WERI-Rb-1 (cell line): ENCODE data around the gene ITGAD.
A peak's percentile ranks its signal among the peaks of the same experiment; 100 is the strongest.

Source experiments
- DNase-seq: peaks from one replicate; pipeline ENCODE4 v3.0.0-alpha.2; 2020
- H3K27ac ChIP-seq: fragments of 250-450 bp; sonication (Bioruptor Pico); 2 replicates; pipeline ENCODE4 v1.5.1; 2020; ENCODE audit warnings: mild to moderate bottlenecking, moderate library complexity
- H3K27me3 ChIP-seq: fragments of 250-450 bp; sonication (Bioruptor Pico); 2 replicates; pipeline ENCODE4 v1.5.1; 2021; ENCODE audit warnings: mild to moderate bottlenecking, low read depth, moderate library complexity; ENCODE audit not compliant: insufficient read depth, severe bottlenecking
- H3K36me3 ChIP-seq: fragments of 250-450 bp; sonication (Bioruptor Pico); 2 replicates; pipeline ENCODE4 v1.5.1; 2020; ENCODE audit warnings: mild to moderate bottlenecking, moderate library complexity
- H3K4me3 ChIP-seq: 2 replicates; pipeline ENCODE4 v1.5.1; 2011; ENCODE audit warnings: low read depth, mild to moderate bottlenecking, control low read depth, low read length
- H3K9me3 ChIP-seq: fragments of 250-450 bp; sonication (Bioruptor Pico); 2 replicates; pipeline ENCODE4 v1.5.1; 2021; ENCODE audit warnings: mild to moderate bottlenecking, moderate library complexity; ENCODE audit not compliant: severe bottlenecking
- TF ChIP-seq, protein P1 (sequence below): IDR thresholded peaks from 2 replicates; pipeline ENCODE4 v1.5.1; 2011; ENCODE audit warnings: low read depth, mild to moderate bottlenecking, control low read depth, inconsistent platforms, low read length

ITGAD gene

DNA sequence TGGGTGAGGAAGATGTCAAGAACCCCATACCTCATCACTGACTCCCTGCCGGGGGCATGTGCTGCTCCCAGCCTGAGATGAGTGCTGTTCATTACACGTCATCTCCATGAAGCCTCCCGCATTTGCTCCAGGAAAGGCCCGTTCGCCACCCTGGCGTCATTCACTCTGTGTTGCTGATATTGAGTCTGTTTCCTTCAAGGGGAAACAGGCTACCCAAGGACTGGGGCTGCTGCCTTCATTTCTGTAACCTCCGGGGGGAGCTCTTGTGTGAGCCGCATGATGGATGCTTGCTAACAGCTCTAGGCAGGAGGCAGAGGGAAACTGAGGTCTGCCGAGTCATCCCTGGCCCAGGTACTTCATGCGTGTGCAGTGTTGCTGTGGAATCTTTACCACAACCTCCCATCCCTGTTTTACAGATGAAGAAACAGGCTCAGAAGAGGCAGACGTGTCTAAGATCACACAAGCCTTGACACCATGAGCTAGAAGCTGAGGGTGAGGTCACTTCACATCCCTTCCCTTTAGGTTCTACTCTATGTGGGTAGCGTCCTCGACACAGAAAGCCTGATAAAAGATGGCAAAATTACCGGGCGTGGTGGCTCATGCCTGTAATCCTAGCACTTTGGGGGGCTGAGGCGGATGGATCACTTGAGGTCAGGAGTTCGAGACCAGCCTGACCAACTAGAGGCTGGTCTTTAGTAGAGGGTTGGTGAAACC lies 62.6 kb downstream of the ITGAD start:
- Histone ChIP-seq H3K27ac (no peak overlapping the region), H3K9me3 (no peaks in the 10 kb centered on the region), H3K4me3 (no peak overlapping the region), H3K27me3 (no peaks in the 10 kb centered on the region), H3K36me3 (peaks cover 6% of the 10 kb centered on the region)
- TF ChIP-seq, protein P1, sequence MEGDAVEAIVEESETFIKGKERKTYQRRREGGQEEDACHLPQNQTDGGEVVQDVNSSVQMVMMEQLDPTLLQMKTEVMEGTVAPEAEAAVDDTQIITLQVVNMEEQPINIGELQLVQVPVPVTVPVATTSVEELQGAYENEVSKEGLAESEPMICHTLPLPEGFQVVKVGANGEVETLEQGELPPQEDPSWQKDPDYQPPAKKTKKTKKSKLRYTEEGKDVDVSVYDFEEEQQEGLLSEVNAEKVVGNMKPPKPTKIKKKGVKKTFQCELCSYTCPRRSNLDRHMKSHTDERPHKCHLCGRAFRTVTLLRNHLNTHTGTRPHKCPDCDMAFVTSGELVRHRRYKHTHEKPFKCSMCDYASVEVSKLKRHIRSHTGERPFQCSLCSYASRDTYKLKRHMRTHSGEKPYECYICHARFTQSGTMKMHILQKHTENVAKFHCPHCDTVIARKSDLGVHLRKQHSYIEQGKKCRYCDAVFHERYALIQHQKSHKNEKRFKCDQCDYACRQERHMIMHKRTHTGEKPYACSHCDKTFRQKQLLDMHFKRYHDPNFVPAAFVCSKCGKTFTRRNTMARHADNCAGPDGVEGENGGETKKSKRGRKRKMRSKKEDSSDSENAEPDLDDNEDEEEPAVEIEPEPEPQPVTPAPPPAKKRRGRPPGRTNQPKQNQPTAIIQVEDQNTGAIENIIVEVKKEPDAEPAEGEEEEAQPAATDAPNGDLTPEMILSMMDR, result peak; percentile 77
- DNase-seq, result peak; percentile 43

DNA sequence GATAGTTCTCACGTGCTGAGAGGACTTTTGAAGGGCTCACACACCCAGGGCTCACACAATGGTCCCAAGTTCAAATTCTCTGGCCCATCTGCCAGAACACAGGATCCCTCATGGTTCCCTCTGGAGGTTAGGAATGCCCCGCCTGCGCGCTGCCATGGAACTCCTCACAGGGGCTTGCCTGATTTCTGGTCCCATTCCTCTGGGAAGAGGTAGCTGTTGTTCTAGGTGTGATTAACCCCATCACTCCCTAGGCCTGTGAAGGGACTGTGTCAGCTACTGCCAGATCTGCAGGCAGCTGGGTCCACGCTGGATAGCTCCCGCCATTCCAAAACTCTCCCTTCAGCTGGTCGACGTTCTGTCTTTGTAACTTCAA lies 63.8 kb downstream of the ITGAD start:
- TF ChIP-seq, protein P1, result no peak
- no peak for DNase-seq
- no peak overlapping the region for H3K4me3 ChIP-seq
- H3K27ac ChIP-seq, result no peak overlapping the region
- H3K9me3 ChIP-seq, result no peaks in the 10 kb centered on the region
- peaks cover 9% of the 10 kb centered on the region for H3K36me3 ChIP-seq
- H3K27me3 ChIP-seq, result no peaks in the 10 kb centered on the region

DNA sequence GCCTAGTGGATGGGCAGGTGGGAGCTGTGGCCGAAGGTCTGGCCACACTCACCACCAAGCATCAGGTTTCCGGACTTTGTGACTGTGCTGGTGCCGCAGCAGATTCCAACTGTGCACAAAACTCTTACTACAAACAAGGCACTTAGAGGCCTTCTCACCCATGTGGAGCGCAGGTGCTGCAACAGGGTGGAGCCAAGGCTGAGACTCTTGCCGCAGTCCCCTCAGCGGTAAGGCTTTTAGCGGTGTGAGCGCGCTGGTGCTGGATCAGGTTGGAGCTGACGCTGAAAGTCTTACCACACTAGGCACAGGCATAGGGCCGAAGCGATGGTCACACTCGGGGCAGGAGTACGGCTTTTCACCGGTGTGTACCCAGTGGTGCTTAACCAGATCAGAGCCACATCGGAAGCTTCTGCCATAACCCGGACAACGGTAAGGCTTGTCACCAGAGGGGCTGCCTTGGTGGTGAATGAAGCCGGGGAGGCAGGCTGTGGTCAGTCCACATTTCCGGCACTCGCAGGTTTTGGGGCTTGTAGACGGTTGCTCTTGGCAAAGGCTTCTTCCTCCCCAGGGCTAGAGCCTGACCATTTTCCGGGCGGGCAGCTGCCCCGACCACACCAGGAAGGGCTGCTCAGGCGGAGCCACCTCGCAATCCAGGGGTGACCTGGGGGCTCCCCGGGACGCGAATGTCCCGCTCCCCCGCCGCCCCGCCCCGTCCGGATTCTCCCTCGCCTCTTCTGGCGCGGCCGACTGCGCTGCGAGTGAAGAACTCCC lies 65.1 kb downstream of the ITGAD start:
- Histone ChIP-seq H3K4me3 (peak overlapping the region; percentile 88), H3K27me3 (no peaks in the 10 kb centered on the region), H3K36me3 (peaks cover 17% of the 10 kb centered on the region), H3K27ac (peak overlapping the region; percentile 98), H3K9me3 (no peaks in the 10 kb centered on the region)
- TF ChIP-seq, protein P1, result peak; percentile 42
- DNase-seq, result peak; percentile 46

DNA sequence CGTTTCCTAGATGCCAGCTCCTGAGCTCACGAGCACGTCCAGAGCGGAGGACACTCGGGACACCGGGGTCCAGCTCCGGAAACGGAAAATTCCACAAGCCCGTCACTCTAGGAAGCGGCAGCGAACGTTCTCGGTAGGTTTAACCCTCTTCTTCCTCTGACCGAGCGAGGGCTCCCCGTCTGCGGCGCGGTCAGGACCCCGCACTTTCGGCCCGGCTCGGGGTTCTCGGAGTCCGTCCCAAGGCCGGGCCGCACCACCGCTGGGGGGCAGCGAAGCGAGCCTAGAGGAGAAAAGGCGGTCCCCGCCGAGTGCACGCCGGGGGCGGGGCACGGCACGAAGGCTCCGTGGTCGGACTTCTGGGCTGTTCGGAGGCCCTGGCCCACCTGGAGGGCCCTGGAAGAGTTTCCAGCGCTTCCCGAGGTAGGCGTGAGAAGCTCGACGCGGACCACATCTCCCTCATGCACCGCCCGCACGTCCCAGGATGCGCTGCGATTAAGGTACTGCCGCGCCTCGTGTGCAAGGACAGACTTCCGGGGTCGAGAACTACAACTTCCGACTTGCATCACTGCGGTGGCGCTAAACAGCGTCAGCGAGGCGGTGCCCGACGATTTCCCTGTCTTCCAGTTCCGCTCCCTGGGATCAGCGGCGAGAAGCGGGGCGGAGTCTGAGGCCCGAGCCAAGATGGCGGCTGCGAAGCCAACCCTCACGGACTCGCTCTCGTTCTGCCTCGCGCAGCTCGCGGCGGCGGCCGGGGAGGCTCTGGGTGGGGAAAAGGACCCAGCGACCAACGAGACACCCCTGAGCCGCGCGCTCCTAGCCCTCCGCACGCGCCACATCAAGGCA lies 65.9 kb downstream of the ITGAD start, which contains the start of gene ARMC5:
Gene ARMC5 (plus strand): TSS at position 658 of the 843 bp plus-strand sequence. CDS start 24 bp downstream, at position 682.
- peak within 1 kb of the TSS; percentile 88 for H3K4me3 ChIP-seq
- H3K27me3 ChIP-seq, result no peaks in the 10 kb centered on the region
- H3K36me3 ChIP-seq, result peaks cover 17% of the 10 kb centered on the region
- peak; percentile 98 for DNase-seq
- no peaks in the 10 kb centered on the region for H3K9me3 ChIP-seq
- H3K27ac ChIP-seq, result peak within 1 kb of the TSS; percentile 98
- TF ChIP-seq, protein P1, result peak; percentile 63

DNA sequence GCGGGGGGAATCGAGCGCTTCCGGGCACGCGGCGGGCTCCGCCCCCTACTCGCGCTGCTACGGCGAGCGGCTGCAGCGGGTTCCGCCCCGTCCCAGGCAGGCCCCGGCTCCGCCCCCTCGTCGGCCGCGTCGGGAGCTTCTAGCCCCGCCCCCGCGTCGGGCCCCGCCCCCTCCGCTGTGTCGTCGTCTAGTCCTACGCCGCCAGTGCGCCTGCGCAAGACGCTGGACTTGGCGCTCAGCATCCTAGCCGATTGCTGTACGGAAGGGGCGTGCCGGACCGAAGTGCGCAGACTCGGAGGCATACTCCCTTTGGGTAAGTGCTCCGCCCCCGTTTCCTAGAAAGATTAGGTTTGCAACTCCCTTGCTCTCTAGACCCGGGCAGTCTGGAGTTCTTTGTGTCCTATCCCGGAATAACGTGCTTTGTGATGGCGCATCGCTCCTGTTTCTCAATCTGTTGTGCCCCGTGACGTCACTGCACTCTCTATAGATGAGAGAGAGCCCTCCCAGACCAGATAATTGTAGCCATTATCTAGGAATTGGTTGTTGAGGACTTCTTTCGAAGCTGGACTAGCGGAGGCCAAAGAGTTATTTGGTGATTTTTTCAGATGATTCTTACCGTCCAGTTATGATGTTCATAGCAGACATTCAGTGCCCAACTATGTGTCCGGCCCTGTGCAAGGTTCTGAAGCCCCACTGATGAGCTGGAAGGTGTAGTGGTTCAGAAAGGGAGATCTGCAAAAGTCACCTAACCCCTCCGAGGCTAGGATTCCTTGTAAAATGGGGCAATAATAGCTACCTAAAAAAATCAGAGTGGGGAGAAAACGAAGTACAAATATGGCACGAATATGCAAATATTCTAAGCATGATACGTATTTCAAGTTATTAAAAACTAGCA lies 66.8 kb downstream of the ITGAD start:
- Histone ChIP-seq H3K4me3 (peak overlapping the region; percentile 88), H3K36me3 (peaks cover 19% of the 10 kb centered on the region), H3K27me3 (no peaks in the 10 kb centered on the region), H3K9me3 (no peaks in the 10 kb centered on the region), H3K27ac (peak overlapping the region; percentile 98)
- DNase-seq, result peak; percentile 100
- TF ChIP-seq, protein P1, result no peak
